ENCODE measurements around the gene ADA. TPM values are rescaled to one million over a fixed set of nuclear protein-coding genes. Genes with fewer than 3 reads are reported as not detected.

Gene ADA
- total RNA-seq, 2 donors from 2014 or later = 11.0 to 17.7 TPM

DNA sequence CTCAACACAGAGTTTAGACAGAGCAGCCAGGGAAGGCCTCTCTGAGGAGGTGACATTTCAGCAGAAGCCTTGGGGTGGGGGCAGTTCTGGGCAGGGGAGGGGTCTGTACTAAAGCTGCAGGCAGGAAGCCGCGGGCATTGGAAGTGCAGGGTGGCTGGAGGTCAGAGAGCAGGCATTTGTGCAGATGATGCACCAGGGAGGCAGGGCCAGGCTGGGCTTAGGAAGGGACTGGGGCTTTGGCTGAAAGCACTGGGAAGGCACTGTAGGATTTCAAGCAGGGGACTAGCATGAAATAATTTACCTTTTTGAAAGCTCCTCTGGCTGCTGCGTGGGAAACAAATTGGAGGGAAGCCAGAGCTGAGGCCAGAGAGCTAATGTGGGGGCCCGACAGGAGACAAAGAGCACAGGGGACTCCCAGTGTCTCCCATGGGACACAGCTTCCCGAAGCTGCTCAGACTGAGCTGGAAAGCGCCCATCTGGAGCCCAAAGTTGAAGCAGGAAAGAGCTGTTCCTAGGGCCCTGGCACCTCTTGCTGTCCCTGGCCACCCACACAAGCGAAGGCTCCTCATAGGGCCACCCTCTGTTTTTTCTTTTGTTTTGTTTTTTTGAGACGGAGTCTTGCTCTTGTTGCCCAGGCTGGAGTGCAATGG, 19.3 kb downstream of the ADA start:
- intact Hi-C loops (cut with DNase I) = no loop called here
- no peak for DNase-seq (ENCODE audit: low spot score)

GRCh38 chr20:44630297-44630696, 21.2 kb downstream of the ADA start:
- DNase-seq (ENCODE audit: low spot score) = no peak
- intact Hi-C loops (cut with DNase I) = no loop called here

GRCh38 chr20:44629542-44629941, 22.0 kb downstream of the ADA start:
- intact Hi-C loops (cut with DNase I) = loop anchor here in 1 of 2 donors (10.0 kb wide), 1 partner anchor 245 kb away; no protein-coding TSS in a partner anchor
- no peak for DNase-seq (ENCODE audit: low spot score)

- intact Hi-C loops (cut with DNase I) = loop anchor here in 1 of 2 donors (10.0 kb wide), 1 partner anchor 244 kb away; no protein-coding TSS in a partner anchor
- DNase-seq (ENCODE audit: low spot score) = no peak
Measured at GRCh38 chr20:44629017-44629385, 22.5 kb downstream of the ADA start.

DNA sequence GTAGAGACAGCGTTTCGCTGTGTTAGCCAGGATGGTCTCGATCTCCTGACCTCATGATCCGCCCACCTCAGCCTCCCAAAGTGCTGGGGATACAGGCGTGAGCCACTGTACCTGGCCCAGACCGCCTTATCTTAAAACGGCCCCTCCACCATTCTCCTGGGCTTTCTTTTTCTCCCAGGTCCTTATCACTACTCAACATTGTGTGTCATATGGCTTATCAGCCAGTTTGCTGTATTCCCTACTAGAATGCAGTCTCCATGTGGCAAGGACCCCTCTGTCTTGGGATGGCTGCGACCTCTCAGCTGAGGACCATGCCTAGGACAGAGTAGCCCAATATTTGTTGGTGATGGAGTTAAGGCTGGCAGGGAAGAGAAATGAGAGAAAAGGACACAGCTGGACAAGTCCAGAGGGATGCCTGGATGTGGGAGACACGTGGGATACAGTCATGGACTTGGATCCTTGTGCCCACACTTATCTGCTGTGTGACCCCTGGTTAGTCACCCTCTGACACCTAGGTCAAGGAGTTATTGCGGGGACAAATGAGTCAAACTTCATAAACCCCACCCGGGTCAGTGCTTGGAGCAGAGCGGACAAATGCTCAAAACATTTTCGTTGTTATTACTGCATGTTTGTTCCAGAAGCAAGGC, 24.0 kb downstream of the ADA start:
- no peak for DNase-seq (ENCODE audit: low spot score)
- intact Hi-C loops (cut with DNase I) = loop anchor here in 1 of 2 donors (10.0 kb wide), 1 partner anchor 243 kb away; no protein-coding TSS in a partner anchor

- intact Hi-C loops (cut with DNase I) = loop anchor here in 1 of 2 donors (10.0 kb wide), 1 partner anchor 241 kb away; no protein-coding TSS in a partner anchor
- no peak for DNase-seq (ENCODE audit: low spot score)
Measured at GRCh38 chr20:44626278-44626677, 25.2 kb downstream of the ADA start.

GRCh38 chr20:44625361-44625760, 26.1 kb downstream of the ADA start:
- no peak for DNase-seq (ENCODE audit: low spot score)
- intact Hi-C loops (cut with DNase I) = loop anchor here in 1 of 2 donors (10.0 kb wide), 1 partner anchor 241 kb away; no protein-coding TSS in a partner anchor

GRCh38 chr20:44624743-44625271, 26.7 kb downstream of the ADA start:
- no peak for DNase-seq (ENCODE audit: low spot score)
- intact Hi-C loops (cut with DNase I) = loop anchor here in 1 of 2 donors (10.0 kb wide), 1 partner anchor 240 kb away; no protein-coding TSS in a partner anchor

DNA sequence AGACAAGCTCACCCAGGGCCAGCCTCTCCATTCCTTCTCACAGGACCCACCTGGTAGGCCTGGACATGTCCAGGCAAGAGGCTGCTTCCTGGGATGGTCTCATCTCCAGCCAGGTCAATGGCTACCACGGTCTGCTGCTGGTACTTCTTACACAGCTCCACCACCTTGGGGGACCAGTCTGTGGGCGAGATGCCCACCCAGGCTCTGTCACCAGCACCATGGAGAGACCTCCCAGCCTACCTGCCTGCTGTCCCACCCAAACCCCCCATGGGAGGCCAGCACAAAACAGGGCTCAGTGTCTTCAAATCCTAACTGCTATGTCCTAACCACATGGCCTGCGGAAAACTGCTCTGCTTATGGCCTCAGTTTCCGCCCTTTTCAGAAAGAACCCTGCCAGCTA, 27.3 kb downstream of the ADA start:
- DNase-seq (ENCODE audit: low spot score) = no peak
- intact Hi-C loops (cut with DNase I) = loop anchor here in 1 of 2 donors (10.0 kb wide), 1 partner anchor 239 kb away; no protein-coding TSS in a partner anchor

GRCh38 chr20:44622501-44623270, 28.8 kb downstream of the ADA start:
- intact Hi-C loops (cut with DNase I) = loop anchor here in 1 of 2 donors (10.0 kb wide), 1 partner anchor 238 kb away; no protein-coding TSS in a partner anchor
- no peak for DNase-seq (ENCODE audit: low spot score)

DNA sequence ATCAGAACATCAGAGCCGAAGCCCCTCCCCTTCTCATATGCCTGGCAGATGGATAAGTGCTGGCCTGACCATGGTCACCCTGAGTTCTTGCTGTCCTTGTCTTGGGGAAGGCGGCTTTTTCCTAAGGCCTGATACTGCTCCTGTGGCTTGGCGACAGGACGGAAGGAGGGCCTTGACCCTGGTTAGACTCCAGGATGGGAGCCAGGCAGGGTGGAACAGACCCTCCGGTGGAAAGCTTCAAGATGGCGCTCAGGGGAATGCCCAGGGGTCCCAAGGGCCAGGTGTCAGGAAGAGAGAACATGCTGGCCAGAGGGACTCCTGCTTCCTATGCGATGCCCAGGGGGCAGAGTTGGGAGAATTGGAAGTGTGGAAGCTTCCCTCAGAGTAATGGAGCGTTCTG, 29.6 kb downstream of the ADA start:
- intact Hi-C loops (cut with DNase I) = loop anchor here in 1 of 2 donors (10.0 kb wide), 1 partner anchor 237 kb away; no protein-coding TSS in a partner anchor
- DNase-seq (ENCODE audit: low spot score) = no peak

- no peak for DNase-seq (ENCODE audit: low spot score)
- intact Hi-C loops (cut with DNase I) = loop anchor here in 1 of 2 donors (10.0 kb wide), 1 partner anchor 237 kb away; no protein-coding TSS in a partner anchor
Measured at GRCh38 chr20:44621325-44621724, 30.2 kb downstream of the ADA start.

DNA sequence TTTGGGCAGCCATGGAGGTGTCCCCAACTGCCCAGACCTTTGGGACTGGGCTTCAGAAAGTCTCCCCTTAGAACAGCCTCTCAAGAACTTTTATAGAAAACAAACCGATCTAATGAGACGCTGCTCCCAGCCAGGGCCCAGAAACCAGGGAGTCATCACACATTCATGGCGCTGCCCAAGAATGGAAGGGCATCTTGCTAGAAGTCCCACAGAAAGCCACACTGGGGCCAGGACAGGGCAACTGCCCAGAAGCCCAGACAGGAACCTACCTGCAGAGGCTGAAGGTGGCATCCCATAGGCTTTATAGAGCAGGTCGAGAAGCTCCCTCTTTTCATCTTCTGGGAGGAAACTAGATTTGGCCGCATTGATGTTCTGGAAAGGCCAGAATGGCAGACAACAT, 31.5 kb downstream of the ADA start:
- intact Hi-C loops (cut with DNase I) = loop anchor here in 1 of 2 donors (10.0 kb wide), 1 partner anchor 235 kb away; no protein-coding TSS in a partner anchor
- DNase-seq (ENCODE audit: low spot score) = no peak

- no peak for DNase-seq (ENCODE audit: low spot score)
- intact Hi-C loops (cut with DNase I) = no loop called here
Measured at GRCh38 chr20:44619294-44619693, 32.2 kb downstream of the ADA start.

DNA sequence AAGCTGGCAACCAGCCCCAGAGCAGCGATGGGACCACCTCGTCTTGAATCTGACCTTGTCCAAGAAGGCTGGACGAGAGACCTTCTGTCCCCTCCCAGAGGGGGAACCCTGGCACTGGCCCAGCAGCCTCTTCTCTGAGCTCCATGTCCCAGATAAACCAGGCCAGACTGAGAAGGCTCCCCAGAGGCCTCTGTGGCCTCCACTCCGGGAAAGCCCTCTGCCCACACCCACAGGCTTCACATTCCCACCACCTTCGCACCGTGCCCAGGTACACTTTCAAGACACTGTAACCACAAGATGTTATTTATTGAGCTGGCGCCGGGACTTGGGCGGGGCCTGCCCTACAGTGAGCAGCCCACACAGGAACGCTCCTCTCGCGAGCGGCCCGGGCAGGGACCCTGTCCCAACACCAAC, 33.2 kb downstream of the ADA start:
- intact Hi-C loops (cut with DNase I) = no loop called here
- peak; percentile 74 for DNase-seq (ENCODE audit: low spot score)

DNA sequence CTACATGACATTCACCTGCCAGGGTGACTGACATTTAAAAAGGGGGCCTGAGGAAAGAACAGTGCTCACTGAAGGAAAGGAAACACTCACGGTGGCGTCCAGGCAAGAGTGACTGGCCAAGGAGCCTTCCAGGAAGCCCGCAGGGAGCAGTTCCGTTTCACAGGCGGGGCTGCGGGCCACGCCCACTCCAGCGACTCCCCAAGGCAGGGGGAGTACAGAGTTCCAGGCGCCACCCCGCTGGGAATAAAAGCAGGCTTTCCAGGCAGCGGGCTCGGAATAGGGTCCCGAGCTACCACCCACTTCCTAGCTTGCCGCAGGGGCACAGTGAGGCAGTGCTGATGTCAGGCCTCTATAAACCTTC, 34.9 kb downstream of the ADA start:
- peak; percentile 83 for DNase-seq (ENCODE audit: low spot score)
- intact Hi-C loops (cut with DNase I) = no loop called here

- DNase-seq (ENCODE audit: low spot score) = peak; percentile 81
- intact Hi-C loops (cut with DNase I) = no loop called here
Measured at GRCh38 chr20:44615876-44616603, 35.5 kb downstream of the ADA start.

- peak; percentile 81 for DNase-seq (ENCODE audit: low spot score)
- intact Hi-C loops (cut with DNase I) = no loop called here
Measured at GRCh38 chr20:44615169-44615791, 36.2 kb downstream of the ADA start.
